Neural cell (in vitro differentiated cells): ENCODE results near the gene XPNPEP2. TPM values are rescaled to one million over a fixed set of nuclear protein-coding genes. Genes with fewer than 3 reads are reported as not detected.

Experiments used
- H2AFZ ChIP-seq: fragments of 200-600, 300-800 bp; sonication (generic), shearing (Covaris generic); 2 replicates; pipeline ENCODE4 v1.6.0; 2014; ENCODE audit warnings: low read depth, mild to moderate bottlenecking, antibody characterized with exemption, low read length, moderate library complexity
- H3F3A ChIP-seq: fragments of 200-600 bp; shearing (Covaris generic); 2 replicates; pipeline ENCODE4 v1.6.1; 2016; ENCODE audit warnings: mild to moderate bottlenecking, moderate library complexity, mixed read lengths, antibody characterized with exemption, low read length; ENCODE audit not compliant: insufficient read depth, poor library complexity, severe bottlenecking
- H3K27ac ChIP-seq: fragments of 200-600, 300-800 bp; sonication (generic), shearing (Covaris generic); 2 replicates; pipeline ENCODE4 v1.5.1; 2014; ENCODE audit warnings: mild to moderate bottlenecking, low read length, moderate library complexity
- H3K27me3 ChIP-seq: fragments of 300-800, 200-600 bp; sonication (generic), shearing (Covaris generic); 2 replicates; pipeline ENCODE4 v1.6.0; 2014; ENCODE audit warnings: mild to moderate bottlenecking, low read depth, low read length, moderate library complexity; ENCODE audit not compliant: insufficient read depth
- H3K36me3 ChIP-seq: fragments of 300-800, 200-600 bp; sonication (generic), shearing (Covaris generic); 2 replicates; pipeline ENCODE4 v1.5.1; 2014; ENCODE audit warnings: mild to moderate bottlenecking, antibody characterized with exemption, low read length, moderate library complexity; ENCODE audit not compliant: insufficient read depth
- H3K4me2 ChIP-seq: fragments of 300-800, 200-600 bp; sonication (generic), shearing (Covaris generic); 2 replicates; pipeline ENCODE4 v1.6.0; 2014; ENCODE audit warnings: mild to moderate bottlenecking, low read length
- H3K4me3 ChIP-seq: fragments of 300-800, 200-600 bp; sonication (generic), shearing (Covaris generic); 2 replicates; pipeline ENCODE4 v1.5.1; 2014; ENCODE audit warnings: mild to moderate bottlenecking, low read length, moderate library complexity
- H3K79me2 ChIP-seq: fragments of 200-600 bp; shearing (Covaris generic); replicated peaks from 2 replicates; pipeline ENCODE4 v1.6.0; 2014; ENCODE audit warnings: mild to moderate bottlenecking, low read length, moderate library complexity; ENCODE audit not compliant: insufficient read depth
- H3K9ac ChIP-seq: fragments of 300-800, 200-600 bp; sonication (generic), shearing (Covaris generic); 2 replicates; pipeline ENCODE4 v1.6.1; 2016; ENCODE audit warnings: mild to moderate bottlenecking, low read length, mixed read lengths
- H3K9me2 ChIP-seq: fragments of 200-600 bp; shearing (Covaris generic); 2 replicates; pipeline ENCODE4 v1.6.1; 2016; ENCODE audit warnings: mild to moderate bottlenecking, low read length, mixed read lengths; ENCODE audit not compliant: insufficient read depth
- H3K9me3 ChIP-seq: fragments of 200-600, 300-800 bp; sonication (generic), shearing (Covaris generic); 2 replicates; pipeline ENCODE4 v1.6.1; 2016; ENCODE audit warnings: mild to moderate bottlenecking, mixed run types, low read length, moderate library complexity, mixed read lengths
- H4K20me1 ChIP-seq: fragments of 200-600 bp; shearing (Covaris generic); 2 replicates; pipeline ENCODE4 v1.6.1; 2016; ENCODE audit warnings: mild to moderate bottlenecking, mixed run types; ENCODE audit not compliant: insufficient read depth
- CTCF ChIP-seq: fragments of 450-650 bp; IDR thresholded peaks from 2 replicates; pipeline ENCODE4 v1.5.1; 2014; ENCODE audit warnings: antibody characterized with exemption, mild to moderate bottlenecking, moderate library complexity; ENCODE audit not compliant: poor library complexity, severe bottlenecking
- EP300 ChIP-seq: fragments of 450-650 bp; conservative IDR thresholded peaks from 2 replicates; pipeline ENCODE4 v1.6.1; 2014; ENCODE audit warnings: antibody characterized with exemption, mild to moderate bottlenecking, moderate library complexity; ENCODE audit not compliant: poor library complexity, severe bottlenecking
- EZH2 ChIP-seq: fragments of 200-600, 300-800 bp; shearing (Covaris generic), sonication (generic); IDR thresholded peaks from 2 replicates; pipeline ENCODE4 v1.6.1; 2014; ENCODE audit warnings: antibody characterized with exemption, low read length, borderline replicate concordance, mild to moderate bottlenecking; ENCODE audit not compliant: insufficient read depth, poor library complexity, severe bottlenecking
- MXI1 ChIP-seq: fragments of 450-650 bp; conservative IDR thresholded peaks from 2 replicates; pipeline ENCODE4 v1.6.1; 2014; ENCODE audit warnings: antibody characterized with exemption, mild to moderate bottlenecking; ENCODE audit not compliant: poor library complexity, severe bottlenecking
- POLR2AphosphoS5 ChIP-seq: IDR thresholded peaks from 2 replicates; pipeline ENCODE4 v1.6.1; 2012
- RAD21 ChIP-seq: fragments of 450-650 bp; conservative IDR thresholded peaks from 2 replicates; pipeline ENCODE4 v1.6.1; 2014; ENCODE audit warnings: antibody characterized with exemption, mild to moderate bottlenecking, moderate library complexity
- REST ChIP-seq: IDR thresholded peaks from 2 replicates; pipeline ENCODE4 v1.6.1; 2012; ENCODE audit warnings: borderline replicate concordance
- SMC3 ChIP-seq: fragments of 450-650 bp; conservative IDR thresholded peaks from 2 replicates; pipeline ENCODE4 v1.6.1; 2014; ENCODE audit warnings: antibody characterized with exemption, mild to moderate bottlenecking, moderate library complexity; ENCODE audit not compliant: poor library complexity
- TAF1 ChIP-seq: IDR thresholded peaks from 2 replicates; pipeline ENCODE4 v1.6.1; 2012; ENCODE audit warnings: low read depth
- polyA plus RNA-seq: library from polyadenylated mRNA; depleted of rRNA; stranded (reverse); fragments of >200 nt; gene quantifications from 2 replicates; pipeline ENCODE4 v1.2.3, GENCODE V29; 2014

XPNPEP2 gene
- polyA plus RNA-seq, 1 donor from 2014 or later: not detected

- Histone ChIP-seq H2AFZ (no peak overlapping the region), H3K27ac (no peak overlapping the region), H3K9me2 (no peaks in the 10 kb centered on the region), H3F3A (no peaks in the 10 kb centered on the region), H3K27me3 (no peaks in the 10 kb centered on the region), H3K9ac (no peak overlapping the region), H4K20me1 (no peaks in the 10 kb centered on the region), H3K36me3 (no peaks in the 10 kb centered on the region), H3K9me3 (no peaks in the 10 kb centered on the region), H3K79me2 (no peaks in the 10 kb centered on the region), H3K4me3 (no peak overlapping the region), H3K4me2 (no peak overlapping the region)
- TF ChIP-seq SMC3: no peak
- no peak for TF ChIP-seq REST
- TF ChIP-seq RAD21: no peak
Measured at GRCh38 chrX:129704491-129704890, 34.3 kb upstream of the XPNPEP2 start.

GRCh38 chrX:129705377-129705925, 33.3 kb upstream of the XPNPEP2 start:
- no peak overlapping the region for H2AFZ ChIP-seq
- no peaks in the 10 kb centered on the region for H3K27me3 ChIP-seq
- no peak overlapping the region for H3K4me3 ChIP-seq
- no peak overlapping the region for H3K27ac ChIP-seq
- TF ChIP-seq SMC3 (no peak), REST (no peak), EP300 (no peak)
- H3K36me3 ChIP-seq: no peaks in the 10 kb centered on the region
- no peaks in the 10 kb centered on the region for H4K20me1 ChIP-seq
- no peaks in the 10 kb centered on the region for H3K79me2 ChIP-seq
- H3K4me2 ChIP-seq: no peak overlapping the region
- no peaks in the 10 kb centered on the region for H3F3A ChIP-seq
- H3K9ac ChIP-seq: no peak overlapping the region
- no peaks in the 10 kb centered on the region for H3K9me2 ChIP-seq
- H3K9me3 ChIP-seq: no peaks in the 10 kb centered on the region

- Histone ChIP-seq H3K4me2 (no peak overlapping the region), H3K27ac (no peak overlapping the region), H3K9me3 (no peaks in the 10 kb centered on the region), H3K9me2 (no peaks in the 10 kb centered on the region), H3K9ac (no peak overlapping the region), H3K79me2 (no peaks in the 10 kb centered on the region), H2AFZ (no peak overlapping the region), H3K27me3 (no peaks in the 10 kb centered on the region), H3F3A (no peaks in the 10 kb centered on the region), H3K4me3 (no peak overlapping the region), H4K20me1 (no peaks in the 10 kb centered on the region), H3K36me3 (no peaks in the 10 kb centered on the region)
- no peak for TF ChIP-seq TAF1
- no peak for TF ChIP-seq RAD21
- no peak for TF ChIP-seq MXI1
- TF ChIP-seq CTCF: no peak
- TF ChIP-seq POLR2AphosphoS5: no peak
- TF ChIP-seq EP300: no peak
- TF ChIP-seq SMC3: no peak
- TF ChIP-seq REST: no peak
- TF ChIP-seq EZH2: no peak
Measured at GRCh38 chrX:129705988-129706387, 32.8 kb upstream of the XPNPEP2 start.
